Loucy (cell line): ENCODE measurements around the gene RGS6.
"Not testable (repeated sequence)": the region's sequence is repeated elsewhere in the genome, so short reads cannot be mapped to it uniquely, and the experiment has no call there.

Experiments used
- H2AFZ ChIP-seq: fragments of 200-600 bp; sonication (generic); 2 replicates; pipeline ENCODE4 v1.6.0; 2016; ENCODE audit warnings: antibody characterized with exemption, mild to moderate bottlenecking, low read length, moderate library complexity
- H3F3A ChIP-seq: fragments of 200-600 bp; 2 replicates; pipeline ENCODE4 v1.6.0; 2016; ENCODE audit warnings: antibody characterized with exemption, low read depth, mild to moderate bottlenecking
- H3K27me3 ChIP-seq: fragments of 200-600 bp; sonication (generic); 2 replicates; pipeline ENCODE4 v1.6.1; 2014; ENCODE audit warnings: low read length, mild to moderate bottlenecking; ENCODE audit not compliant: insufficient read depth, poor library complexity, severe bottlenecking
- H3K36me3 ChIP-seq: fragments of 200-600 bp; sonication (generic); 2 replicates; pipeline ENCODE4 v1.6.1; 2016; ENCODE audit warnings: low read length; ENCODE audit not compliant: insufficient read depth
- H3K4me1 ChIP-seq: fragments of 200-600 bp; sonication (generic); 2 replicates; pipeline ENCODE4 v1.5.1; 2014; ENCODE audit warnings: low read length, mild to moderate bottlenecking; ENCODE audit not compliant: insufficient read depth, poor library complexity, severe bottlenecking
- H3K4me2 ChIP-seq: fragments of 200-600 bp; sonication (generic); 2 replicates; pipeline ENCODE4 v1.6.0; 2014; ENCODE audit warnings: antibody characterized with exemption, low read length, low read depth, mild to moderate bottlenecking; ENCODE audit not compliant: poor library complexity, severe bottlenecking
- H3K4me3 ChIP-seq: fragments of 200-600 bp; sonication (generic); 2 replicates; pipeline ENCODE4 v1.5.1; 2014; ENCODE audit warnings: low read length, mild to moderate bottlenecking, mixed read lengths; ENCODE audit not compliant: poor library complexity, severe bottlenecking
- H3K79me2 ChIP-seq: fragments of 200-600 bp; sonication (generic); 2 replicates; pipeline ENCODE4 v1.6.1; 2014; ENCODE audit warnings: low read length; ENCODE audit not compliant: insufficient read depth
- H3K9ac ChIP-seq: fragments of 200-600 bp; sonication (generic); 2 replicates; pipeline ENCODE4 v1.6.0; 2014; ENCODE audit warnings: mild to moderate bottlenecking, low read depth, low read length, moderate library complexity; ENCODE audit not compliant: poor library complexity, severe bottlenecking
- H3K9me2 ChIP-seq: fragments of 200-600 bp; sonication (generic); replicated peaks from 2 replicates; pipeline ENCODE4 v1.6.1; 2016; ENCODE audit warnings: low read depth, low read length, mixed read lengths
- H3K9me3 ChIP-seq: fragments of 200-600 bp; sonication (generic); 2 replicates; pipeline ENCODE4 v1.6.1; 2014; ENCODE audit warnings: mild to moderate bottlenecking, antibody characterized with exemption, low read length, low read depth; ENCODE audit not compliant: insufficient read depth
- H4K20me1 ChIP-seq: fragments of 200-600 bp; sonication (generic); 2 replicates; pipeline ENCODE4 v1.6.0; 2014; ENCODE audit warnings: antibody characterized with exemption, low read length, mild to moderate bottlenecking; ENCODE audit not compliant: insufficient read depth, poor library complexity, severe bottlenecking
- EZH2phosphoT487 ChIP-seq: fragments of 200-600 bp; IDR thresholded peaks from 2 replicates; pipeline ENCODE4 v1.6.1; 2018; ENCODE audit warnings: antibody characterized with exemption, mild to moderate bottlenecking, moderate library complexity, borderline replicate concordance
- TF ChIP-seq, protein P1 (sequence below): fragments of 200-600 bp; sonication (generic); conservative IDR thresholded peaks from 2 replicates; pipeline ENCODE4 v1.5.1; 2014; ENCODE audit warnings: mild to moderate bottlenecking, antibody characterized with exemption, low read length

The RGS6 gene

DNA sequence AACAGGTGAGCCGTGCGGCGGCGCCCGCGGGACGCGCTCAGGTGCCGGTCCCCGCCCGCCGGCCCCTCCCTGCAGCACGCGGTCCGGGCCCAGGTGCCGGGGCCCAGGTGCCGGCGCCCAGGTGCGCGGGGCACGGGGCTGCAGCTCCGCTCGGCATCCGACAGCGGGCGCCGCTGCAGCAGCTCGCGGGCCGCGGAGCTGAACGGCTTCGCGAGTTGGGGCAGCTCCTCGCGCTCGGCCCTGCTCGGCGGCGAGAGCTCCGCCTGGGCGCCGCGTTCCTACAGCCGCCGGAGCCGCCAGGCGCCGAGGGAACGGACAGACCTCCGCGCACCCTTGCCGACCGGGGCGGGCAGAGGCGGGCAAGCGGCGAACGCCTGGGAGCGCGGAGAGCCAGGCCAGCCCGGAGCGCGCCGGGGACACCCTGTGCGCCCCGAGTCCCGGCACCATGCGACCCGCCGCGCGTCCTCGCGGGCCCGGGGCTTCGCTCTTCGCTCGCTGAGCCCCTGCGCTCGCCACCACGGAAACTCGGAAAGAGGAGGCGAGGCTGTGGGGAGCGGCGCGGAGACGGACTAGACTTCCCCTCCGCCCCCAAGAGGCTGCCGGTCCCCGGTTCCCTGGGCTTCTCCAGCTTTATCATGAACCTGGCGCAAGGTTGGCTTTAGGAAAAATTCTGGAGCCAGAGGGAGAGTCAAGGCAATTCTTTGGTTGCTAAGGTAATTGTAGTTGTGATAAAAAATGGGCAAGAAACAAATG is at the start of gene RGS6:
Gene RGS6 (plus strand): TSS at position 201 of the 753 bp plus-strand sequence.
- H4K20me1 ChIP-seq = no peaks in the 10 kb centered on the region
- no peaks in the 10 kb centered on the region for H3K36me3 ChIP-seq
- H3K9me3 ChIP-seq = no peaks in the 10 kb centered on the region
- peak within 1 kb of the TSS; percentile 95 for H3K4me2 ChIP-seq
- H2AFZ ChIP-seq = peak within 1 kb of the TSS; percentile 61
- peak within 1 kb of the TSS; percentile 77 for H3K4me3 ChIP-seq
- peaks cover 20% of the 10 kb centered on the region for H3K4me1 ChIP-seq
- H3F3A ChIP-seq = no peaks in the 10 kb centered on the region
- H3K9me2 ChIP-seq = no peaks in the 10 kb centered on the region
- peak within 1 kb of the TSS; percentile 71 for H3K9ac ChIP-seq
- peaks cover 13% of the 10 kb centered on the region for H3K27me3 ChIP-seq
- peaks cover 37% of the 10 kb centered on the region; the same call in 1 of the 2 replicates for H3K79me2 ChIP-seq
- TF ChIP-seq, protein P1, sequence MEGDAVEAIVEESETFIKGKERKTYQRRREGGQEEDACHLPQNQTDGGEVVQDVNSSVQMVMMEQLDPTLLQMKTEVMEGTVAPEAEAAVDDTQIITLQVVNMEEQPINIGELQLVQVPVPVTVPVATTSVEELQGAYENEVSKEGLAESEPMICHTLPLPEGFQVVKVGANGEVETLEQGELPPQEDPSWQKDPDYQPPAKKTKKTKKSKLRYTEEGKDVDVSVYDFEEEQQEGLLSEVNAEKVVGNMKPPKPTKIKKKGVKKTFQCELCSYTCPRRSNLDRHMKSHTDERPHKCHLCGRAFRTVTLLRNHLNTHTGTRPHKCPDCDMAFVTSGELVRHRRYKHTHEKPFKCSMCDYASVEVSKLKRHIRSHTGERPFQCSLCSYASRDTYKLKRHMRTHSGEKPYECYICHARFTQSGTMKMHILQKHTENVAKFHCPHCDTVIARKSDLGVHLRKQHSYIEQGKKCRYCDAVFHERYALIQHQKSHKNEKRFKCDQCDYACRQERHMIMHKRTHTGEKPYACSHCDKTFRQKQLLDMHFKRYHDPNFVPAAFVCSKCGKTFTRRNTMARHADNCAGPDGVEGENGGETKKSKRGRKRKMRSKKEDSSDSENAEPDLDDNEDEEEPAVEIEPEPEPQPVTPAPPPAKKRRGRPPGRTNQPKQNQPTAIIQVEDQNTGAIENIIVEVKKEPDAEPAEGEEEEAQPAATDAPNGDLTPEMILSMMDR = no peak; the same call in 1 of the 2 replicates
- TF ChIP-seq EZH2phosphoT487 = no peak

DNA sequence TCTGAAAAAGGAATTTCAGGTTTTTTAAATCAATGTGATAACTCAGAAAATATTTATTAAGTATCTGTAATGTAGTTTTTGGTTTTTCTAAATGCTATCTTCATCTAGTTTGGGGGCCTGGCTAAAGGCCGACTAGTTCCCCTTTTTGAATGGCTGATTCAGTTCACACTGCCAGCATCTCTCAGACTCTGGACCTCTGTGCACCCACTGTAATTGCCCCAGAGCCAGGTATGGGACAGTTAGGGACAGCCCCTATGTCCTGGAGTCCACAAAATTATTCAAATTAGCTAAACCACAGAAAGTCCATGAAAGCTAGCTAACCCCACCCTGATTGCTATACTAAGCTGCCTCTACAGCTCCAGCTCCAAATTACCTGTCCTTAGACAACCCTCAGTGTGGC is 49.1 kb upstream of the RGS6 start:
- H3K9me2 ChIP-seq = no peaks in the 10 kb centered on the region
- H4K20me1 ChIP-seq = no peaks in the 10 kb centered on the region
- H3K9me3 ChIP-seq = peaks cover 7% of the 10 kb centered on the region; the same call in 1 of the 2 replicates
- no peak for TF ChIP-seq EZH2phosphoT487
- TF ChIP-seq, protein P1 = no peak
- H3K4me2 ChIP-seq = no peak overlapping the region
- no peak overlapping the region for H3K9ac ChIP-seq
- no peaks in the 10 kb centered on the region for H3K36me3 ChIP-seq
- no peak overlapping the region for H2AFZ ChIP-seq
- H3K79me2 ChIP-seq = no peaks in the 10 kb centered on the region
- no peaks in the 10 kb centered on the region for H3F3A ChIP-seq
- H3K4me3 ChIP-seq = no peak overlapping the region
- H3K4me1 ChIP-seq = no peaks in the 10 kb centered on the region
- no peaks in the 10 kb centered on the region for H3K27me3 ChIP-seq

DNA sequence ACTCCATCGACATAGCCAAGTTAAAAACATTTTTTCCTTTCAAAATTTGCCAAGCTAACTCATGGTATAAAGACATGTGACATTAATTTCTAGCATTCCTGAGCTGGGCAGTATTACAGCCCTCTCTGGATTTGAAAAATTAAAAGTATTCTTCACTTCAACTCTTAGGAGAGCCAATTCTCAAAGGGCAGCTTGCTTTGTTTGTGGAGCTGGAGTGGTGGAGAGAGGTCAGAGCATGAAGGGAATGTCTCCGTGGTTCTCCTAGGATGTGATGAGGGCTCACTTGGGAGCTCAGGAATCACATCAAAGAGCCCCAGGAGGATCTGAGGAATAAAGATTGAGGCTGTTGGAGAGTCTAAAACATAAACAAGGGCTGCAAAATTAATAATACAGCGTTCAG is 46.9 kb upstream of the RGS6 start:
- Histone ChIP-seq H3F3A (no peaks in the 10 kb centered on the region), H3K9me3 (no peaks in the 10 kb centered on the region; the same call in 1 of the 2 replicates), H3K9me2 (no peaks in the 10 kb centered on the region), H3K79me2 (no peaks in the 10 kb centered on the region), H3K9ac (no peak overlapping the region), H3K4me3 (no peak overlapping the region), H3K4me1 (no peaks in the 10 kb centered on the region), H3K27me3 (no peaks in the 10 kb centered on the region), H2AFZ (no peak overlapping the region), H4K20me1 (no peaks in the 10 kb centered on the region), H3K4me2 (no peak overlapping the region), H3K36me3 (no peaks in the 10 kb centered on the region)
- TF ChIP-seq, protein P1 = no peak
- no peak for TF ChIP-seq EZH2phosphoT487

DNA sequence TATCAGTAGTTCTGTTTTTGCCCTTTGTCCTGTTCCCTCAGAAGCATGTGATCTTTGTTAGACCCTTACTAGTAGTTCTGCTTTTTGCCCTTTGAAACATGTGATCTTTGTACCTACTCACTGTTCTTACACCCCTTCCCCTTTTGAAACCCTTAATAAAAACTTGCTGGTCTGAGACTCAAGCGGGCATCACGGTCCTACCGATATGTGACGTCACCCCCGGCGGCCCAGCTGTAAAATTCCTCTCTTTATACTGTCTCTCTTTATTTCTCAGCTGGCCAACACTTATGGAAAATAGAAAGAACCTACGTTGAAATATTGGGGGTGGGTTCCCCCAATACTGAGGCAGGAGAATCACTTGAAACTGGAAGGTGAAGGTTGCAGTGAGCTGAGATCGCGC is 44.4 kb upstream of the RGS6 start:
- H2AFZ ChIP-seq, H3K4me2 ChIP-seq, H3K4me3 ChIP-seq, H3K79me2 ChIP-seq, H3K27me3 ChIP-seq, H3K9me3 ChIP-seq, H3K9ac ChIP-seq, H3K9me2 ChIP-seq, H3F3A ChIP-seq, H3K36me3 ChIP-seq, H4K20me1 ChIP-seq, H3K4me1 ChIP-seq: not testable (repeated sequence)
